Endodermal cell (in vitro differentiated cells): Measurements from ENCODE around the gene ULBP1. TPM values are rescaled to one million over a fixed set of nuclear protein-coding genes. Genes with fewer than 3 reads are reported as not detected.
"Not testable (repeated sequence)": the region's sequence is repeated elsewhere in the genome, so short reads cannot be mapped to it uniquely, and the experiment has no call there.

Source experiments
- DNase-seq: peaks from one replicate; pipeline ENCODE4 v3.0.0-alpha.2; 2017
- H3K27ac ChIP-seq: 2 replicates; pipeline ENCODE4 v1.5.1; 2013; ENCODE audit warnings: mild to moderate bottlenecking, low read depth, low read length, moderate library complexity
- H3K27me3 ChIP-seq: 2 replicates; pipeline ENCODE4 v1.6.1; 2013; ENCODE audit warnings: mild to moderate bottlenecking, low read length, moderate library complexity; ENCODE audit not compliant: insufficient read depth, control insufficient read depth, poor library complexity, severe bottlenecking
- H3K36me3 ChIP-seq: 2 replicates; pipeline ENCODE4 v1.7.0; 2013; ENCODE audit warnings: mild to moderate bottlenecking, low read length, moderate library complexity; ENCODE audit not compliant: control insufficient read depth, insufficient read depth
- H3K4me1 ChIP-seq: one replicate; pipeline ENCODE4 v1.7.0; 2013; ENCODE audit warnings: low read length; ENCODE audit not compliant: control insufficient read depth, insufficient read depth
- H3K4me3 ChIP-seq: 2 replicates; pipeline ENCODE4 v1.5.1; 2013; ENCODE audit warnings: mild to moderate bottlenecking, low read length, moderate library complexity
- H3K9ac ChIP-seq: 2 replicates; pipeline ENCODE4 v1.6.1; 2013; ENCODE audit warnings: mild to moderate bottlenecking, low read length, moderate library complexity; ENCODE audit not compliant: poor library complexity, severe bottlenecking; ENCODE audit errors: extremely low read depth
- H3K9me3 ChIP-seq: 2 replicates; pipeline ENCODE4 v1.6.1; 2013; ENCODE audit warnings: mild to moderate bottlenecking, low read length, moderate library complexity; ENCODE audit not compliant: control insufficient read depth
- H3K27ac Mint-ChIP-seq: 2 replicates; pipeline ENCODE4 v1.8.0; 2020; ENCODE audit warnings: mixed read lengths
- H3K27me3 Mint-ChIP-seq: 2 replicates; pipeline ENCODE4 v1.8.0; 2021; ENCODE audit warnings: mild to moderate bottlenecking, mixed read lengths; ENCODE audit not compliant: insufficient read depth
- H3K36me3 Mint-ChIP-seq: 2 replicates; pipeline ENCODE4 v1.8.0; 2020; ENCODE audit warnings: low read depth, mixed read lengths
- H3K4me1 Mint-ChIP-seq: 2 replicates; pipeline ENCODE4 v1.8.0; 2020; ENCODE audit warnings: mixed read lengths
- H3K4me3 Mint-ChIP-seq: 2 replicates; pipeline ENCODE4 v1.8.0; 2020; ENCODE audit warnings: mild to moderate bottlenecking, moderate library complexity, mixed read lengths
- H3K9me3 Mint-ChIP-seq: 2 replicates; pipeline ENCODE4 v1.8.0; 2020; ENCODE audit warnings: mild to moderate bottlenecking, mixed read lengths
- CTCF ChIP-seq: fragments of 200-600 bp; sonication (generic); conservative IDR thresholded peaks from 2 replicates; pipeline ENCODE4 v1.5.0; 2021; ENCODE audit warnings: antibody characterized with exemption, mild to moderate bottlenecking
- WGBS, 2 experiments: methylation state at CpG; one replicate each; pipeline versions ENCODE4 v1.1.5 to v1.1.7; 2013; ENCODE audit warnings: missing lambda C conversion rate in 2 of 2, mixed read lengths in 1 of 2; ENCODE audit not compliant: insufficient coverage in 1 of 2, insufficient read length in 1 of 2; 5-methylcytosine and 5-hydroxymethylcytosine counted together
- total RNA-seq, 2 donors: library from RNA; stranded (reverse); fragmentation: NEBNext Ultra II Directional in 1 of 2; extraction: Animal tissue kit (Norgen Biotek cat#: 25700) in 1 of 2; gene quantifications; 2 replicates in 1 of 2; 3 replicates in 1 of 2; pipeline ENCODE4 v1.2.1, GENCODE V29; 2021

ULBP1 gene
- total RNA-seq, 2 donors from 2014 or later: 0.31 to 0.55 TPM

- peaks cover 1% of the 10 kb centered on the region for H3K36me3 Mint-ChIP-seq
- peaks cover 52% of the 10 kb centered on the region for H3K27me3 ChIP-seq
Observed at GRCh38 chr6:149999636-150000035, 35.9 kb downstream of the ULBP1 start.

GRCh38 chr6:150001295-150002008 lies 37.7 kb downstream of the ULBP1 start:
- H3K27ac Mint-ChIP-seq: no peak overlapping the region
- peaks cover 1% of the 10 kb centered on the region for H3K36me3 Mint-ChIP-seq
- H3K36me3 ChIP-seq: no peaks in the 10 kb centered on the region
- H3K27ac ChIP-seq: no peak overlapping the region
- no peak overlapping the region for H3K4me3 ChIP-seq
- H3K4me1 Mint-ChIP-seq: peaks cover 6% of the 10 kb centered on the region
- H3K9me3 ChIP-seq: no peaks in the 10 kb centered on the region
- WGBS, 2 experiments: 97 to 100% methylated on average over 3 of the region's 3 CpGs
- no peak overlapping the region for H3K4me3 Mint-ChIP-seq
- H3K9me3 Mint-ChIP-seq: no peaks in the 10 kb centered on the region
- H3K27me3 Mint-ChIP-seq: peaks cover 38% of the 10 kb centered on the region
- no peak for DNase-seq
- no peaks in the 10 kb centered on the region for H3K4me1 ChIP-seq
- H3K9ac ChIP-seq: no peak overlapping the region
- TF ChIP-seq CTCF: no peak
- H3K27me3 ChIP-seq: peaks cover 44% of the 10 kb centered on the region

More at GRCh38 chr6:149999636-150000035, 35.9 kb downstream of the ULBP1 start:
- Mint-ChIP-seq H3K4me1 (peaks cover 6% of the 10 kb centered on the region), H3K9me3 (no peaks in the 10 kb centered on the region), H3K4me3 (no peak overlapping the region), H3K27ac (no peak overlapping the region), H3K27me3 (peaks cover 42% of the 10 kb centered on the region)
- no peak for DNase-seq
- Histone ChIP-seq H3K36me3 (no peaks in the 10 kb centered on the region), H3K9ac (no peak overlapping the region), H3K4me1 (no peaks in the 10 kb centered on the region), H3K27ac (no peak overlapping the region), H3K9me3 (no peaks in the 10 kb centered on the region), H3K4me3 (no peak overlapping the region)
- no peak for TF ChIP-seq CTCF
- WGBS, 2 experiments: 56 to 84% methylated on average over 1 to 2 of the region's 2 CpGs

- TF ChIP-seq CTCF: no peak
- no peak overlapping the region for H3K9ac ChIP-seq
- H3K36me3 ChIP-seq: no peaks in the 10 kb centered on the region
- no peak overlapping the region for H3K4me3 ChIP-seq
- Mint-ChIP-seq H3K4me3 (no peak overlapping the region), H3K27me3 (peaks cover 38% of the 10 kb centered on the region), H3K9me3 (no peaks in the 10 kb centered on the region), H3K4me1 (peaks cover 6% of the 10 kb centered on the region), H3K27ac (no peak overlapping the region), H3K36me3 (peaks cover 1% of the 10 kb centered on the region)
- no peak for DNase-seq
- H3K27ac ChIP-seq: no peak overlapping the region
- WGBS, 2 experiments: 78 to 83% methylated on average over 1 to 2 of the region's 2 CpGs
- no peaks in the 10 kb centered on the region for H3K9me3 ChIP-seq
- no peaks in the 10 kb centered on the region for H3K4me1 ChIP-seq
- peaks cover 37% of the 10 kb centered on the region for H3K27me3 ChIP-seq
Observed at GRCh38 chr6:150002710-150003109, 39.0 kb downstream of the ULBP1 start.

DNA sequence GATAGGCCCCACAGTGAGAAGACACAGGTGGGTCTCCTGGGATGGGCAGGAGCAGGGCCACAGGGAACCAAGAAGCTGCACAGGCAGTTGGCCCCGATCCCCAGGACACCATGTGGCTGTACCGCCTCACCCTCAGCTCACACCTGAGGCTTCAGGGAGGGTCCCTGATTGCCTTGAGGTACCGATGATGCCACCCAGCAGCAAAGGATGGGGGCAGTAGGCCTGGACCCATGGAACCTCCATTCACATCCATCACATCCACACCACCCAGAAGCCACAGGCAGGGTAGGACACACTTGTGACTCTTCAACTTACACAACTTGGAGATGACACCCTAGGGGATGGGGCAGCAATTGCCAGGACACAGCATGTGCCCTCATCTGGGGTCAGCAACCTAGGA lies 39.9 kb downstream of the ULBP1 start:
- H3K4me1 ChIP-seq, H3K9me3 Mint-ChIP-seq, H3K4me3 ChIP-seq, H3K36me3 ChIP-seq, H3K36me3 Mint-ChIP-seq, H3K27ac Mint-ChIP-seq, H3K27ac ChIP-seq, H3K9me3 ChIP-seq, DNase-seq, H3K4me1 Mint-ChIP-seq, H3K9ac ChIP-seq: not testable (repeated sequence)
- Mint-ChIP-seq H3K27me3 (peaks cover 42% of the 10 kb centered on the region), H3K4me3 (peak overlapping the region; percentile 77)
- H3K27me3 ChIP-seq: peaks cover 42% of the 10 kb centered on the region
- WGBS, 2 experiments: 75% methylated on average over 3 of the region's 3 CpGs; no CpG with 5 or more reads in 1 of the 2 experiments
